GM12878 (cell line): Measurements from ENCODE around the gene ITGAL. TPM values are rescaled to one million over a fixed set of nuclear protein-coding genes. Genes with fewer than 3 reads are reported as not detected.

Experiments used
- ATAC-seq: fragments of 200-7000 bp; cut with Tn5 transposase; 3 replicates; pipeline ENCODE4 v1.9.1; 2020; ENCODE audit warnings: mild to moderate bottlenecking, moderate library complexity
- BruUV-seq: library from RNA; stranded (reverse); fragments of 400-500 nt; replicated peaks from 2 replicates; lab custom pipeline; 2021; lab: Mats Ljungman, UMichigan
- CTCF ChIA-PET: fragments of 300-600 bp; sonication (Branson Sonifier 250); formaldehyde crosslinking; extraction: SDS; loops from one replicate; lab custom pipeline; 2021; ENCODE audit warnings: inconsistent platforms; lab: Yijun Ruan, JAX
- POLR2A ChIA-PET: fragments of 350-600 bp; formaldehyde crosslinking; extraction: SDS; loops from one replicate; lab custom pipeline; 2021; ENCODE audit warnings: inconsistent platforms; lab: Charles Lee
- RAD21 ChIA-PET: fragments of 300-600 bp; sonication (Branson Sonifier 250); formaldehyde crosslinking; loops from one replicate; lab custom pipeline; 2023; ENCODE audit warnings: antibody characterized with exemption; ENCODE audit not compliant: unreplicated experiment; lab: Charles Lee
- SMC1A ChIA-PET: fragments of 300-600 bp; sonication (Branson Sonifier 250); formaldehyde crosslinking; loops from one replicate; lab custom pipeline; 2023; ENCODE audit not compliant: unreplicated experiment, uncharacterized antibody; lab: Charles Lee
- DNase-seq: peaks from one replicate; pipeline ENCODE4 v3.0.0-alpha.2; 2011; ENCODE audit warnings: low read depth, low spot score
- FAIRE-seq: peaks from 3 replicates; lab custom pipeline; 2011; peaks lifted over from hg19 to GRCh38; lab: Jason Lieb, UNC
- H2AFZ ChIP-seq: 2 replicates; pipeline ENCODE4 v1.6.0; 2011; ENCODE audit warnings: low read depth, low read length, control low read depth; ENCODE audit not compliant: control insufficient read depth
- H3K27ac ChIP-seq: 2 replicates; pipeline ENCODE4 v1.5.1; 2011; ENCODE audit warnings: control low read depth; ENCODE audit not compliant: control insufficient read depth, insufficient read depth
- H3K27me3 ChIP-seq, 2 experiments: replicated peaks in 1 of 2; 2 replicates each; pipeline versions ENCODE4 v1.6.0 to v1.6.1; 2011; ENCODE audit warnings: low read length in 1 of 2; ENCODE audit not compliant: control insufficient read depth in 2 of 2, insufficient read depth in 2 of 2
- H3K36me3 ChIP-seq, 2 experiments: 2 replicates each; pipeline ENCODE4 v1.5.1; 2011; ENCODE audit warnings: low read length in 1 of 2; ENCODE audit not compliant: control insufficient read depth in 2 of 2, insufficient read depth in 2 of 2
- H3K4me1 ChIP-seq: 2 replicates; pipeline ENCODE4 v1.6.1; 2011; ENCODE audit warnings: mild to moderate bottlenecking, low read length, moderate library complexity, mixed read lengths; ENCODE audit not compliant: control insufficient read depth, insufficient read depth
- H3K4me2 ChIP-seq: 2 replicates; pipeline ENCODE4 v1.6.0; 2011; ENCODE audit warnings: control low read depth; ENCODE audit not compliant: control insufficient read depth, insufficient read depth
- H3K4me3 ChIP-seq: fragments of 200-600 bp; sonication (generic); 2 replicates; pipeline ENCODE4 v1.5.1; 2016
- H3K79me2 ChIP-seq: 2 replicates; pipeline ENCODE4 v1.6.0; 2011; ENCODE audit warnings: low read length; ENCODE audit not compliant: control insufficient read depth, insufficient read depth
- H3K9ac ChIP-seq: 2 replicates; pipeline ENCODE4 v1.8.0; 2011; ENCODE audit warnings: low read length, control low read depth, mixed read lengths; ENCODE audit not compliant: control insufficient read depth, insufficient read depth
- H3K9me3 ChIP-seq: replicated peaks from 3 replicates; pipeline ENCODE4 v1.5.1; 2011; ENCODE audit warnings: mild to moderate bottlenecking, low read length; ENCODE audit not compliant: control insufficient read depth, insufficient read depth
- H4K20me1 ChIP-seq: 2 replicates; pipeline ENCODE4 v1.6.0; 2011; ENCODE audit not compliant: control insufficient read depth, insufficient read depth
- CREM ChIP-seq: IDR thresholded peaks from 2 replicates; pipeline ENCODE4 v1.6.1; 2014; ENCODE audit warnings: antibody characterized with exemption, low read depth
- ETV6 ChIP-seq, 2 experiments: fragments of 450-650 bp in 1 of 2; IDR thresholded peaks in 1 of 2; conservative IDR thresholded peaks in 1 of 2; 2 replicates each; pipeline ENCODE4 v1.6.1; 2014; ENCODE audit warnings: antibody characterized with exemption in 1 of 2, borderline replicate concordance in 1 of 2, low read depth in 1 of 2, mild to moderate bottlenecking in 1 of 2, moderate library complexity in 1 of 2
- GABPA ChIP-seq: IDR thresholded peaks from 2 replicates; pipeline ENCODE4 v1.6.1; 2014; ENCODE audit warnings: antibody characterized with exemption, low read depth, mild to moderate bottlenecking, inconsistent platforms
- HCFC1 ChIP-seq: fragments of 150-350 bp; IDR thresholded peaks from 2 replicates; pipeline ENCODE4 v1.6.1; 2014; ENCODE audit warnings: low read length
- IKZF2 ChIP-seq, 2 experiments: fragments of 450-650 bp; IDR thresholded peaks; 2 replicates each; pipeline ENCODE4 v1.6.1; 2017; ENCODE audit warnings: mild to moderate bottlenecking in 2 of 2, moderate library complexity in 2 of 2
- JUND ChIP-seq: IDR thresholded peaks from 2 replicates; pipeline ENCODE4 v1.6.1; 2012; ENCODE audit warnings: low read depth, mild to moderate bottlenecking, low read length, improper control_type of control experiment, moderate library complexity
- MTA2 ChIP-seq: fragments of 450-650 bp; IDR thresholded peaks from 2 replicates; pipeline ENCODE4 v1.6.1; 2016; ENCODE audit warnings: low read depth, mild to moderate bottlenecking, moderate library complexity
- NKRF ChIP-seq: fragments of 450-650 bp; conservative IDR thresholded peaks from 2 replicates; pipeline ENCODE4 v1.6.1; 2017; ENCODE audit warnings: mild to moderate bottlenecking, moderate library complexity
- POLR2A ChIP-seq: IDR thresholded peaks from 2 replicates; pipeline ENCODE4 v1.6.1; 2011; ENCODE audit warnings: low read depth, mild to moderate bottlenecking, low read length
- POLR2AphosphoS5 ChIP-seq: IDR thresholded peaks from 2 replicates; pipeline ENCODE4 v1.6.1; 2011; ENCODE audit warnings: mild to moderate bottlenecking, low read length, inconsistent platforms
- RAD51 ChIP-seq: fragments of 450-650 bp; IDR thresholded peaks from 2 replicates; pipeline ENCODE4 v1.6.1; 2016; ENCODE audit warnings: moderate library complexity, mild to moderate bottlenecking, inconsistent platforms
- RB1 ChIP-seq: fragments of 450-650 bp; formaldehyde crosslinking; IDR thresholded peaks from 2 replicates; pipeline ENCODE4 v1.6.1; 2017; ENCODE audit warnings: mild to moderate bottlenecking, borderline replicate concordance
- TARDBP ChIP-seq: IDR thresholded peaks from 2 replicates; pipeline ENCODE4 v1.6.1; 2016; ENCODE audit warnings: borderline replicate concordance
- YBX1 ChIP-seq: fragments of 450-650 bp; IDR thresholded peaks from 2 replicates; pipeline ENCODE4 v1.6.1; 2016; ENCODE audit warnings: antibody characterized with exemption
- YY1 ChIP-seq: IDR thresholded peaks from 2 replicates; pipeline ENCODE4 v1.6.1; 2011; ENCODE audit warnings: low read depth, mild to moderate bottlenecking, low read length
- WGBS: methylation state at CpG from one replicate; pipeline ENCODE4 v1.1.6; 2016; ENCODE audit warnings: low lambda C conversion rate; ENCODE audit not compliant: insufficient replicate concordance, insufficient coverage; ENCODE audit errors: missing lambda C conversion rate; 5-methylcytosine and 5-hydroxymethylcytosine counted together
- in situ Hi-C: fragments of 300-500 bp; cut with MboI; formaldehyde crosslinking; loops from 9 replicates; pipeline ENCODE4 v1.14.3; 2018; ENCODE audit warnings: mixed read lengths
- intact Hi-C: fragments of 100-400 bp; cut with micrococcal nuclease; formaldehyde crosslinking; loops from one replicate; pipeline ENCODE4 v1.14.2; 2022; ENCODE audit not compliant: unreplicated experiment
- polyA plus RNA-seq, 11 experiments: library from polyadenylated mRNA; depleted of rRNA in 4 of 11; unstranded in 6 of 11; stranded (reverse) in 5 of 11; fragments of >200 nt; fragmentation: Nextera tagmentation in 4 of 11; fragmentation: Illumina TruSeq in 1 of 11; extraction: Ambion mirVana in 4 of 11; extraction: Trizol in 1 of 11; gene quantifications; 1 replicate in 1 of 11; 2 replicates in 10 of 11; pipeline versions ENCODE4 v1.2.1 to v1.2.3, GENCODE V29; 2011 to 2016; ENCODE audit warnings: inconsistent platforms in 2 of 11, missing spikeins in 2 of 11, low read depth in 1 of 11
- total RNA-seq, 4 experiments: library from RNA; depleted of rRNA in 3 of 4; stranded (reverse); fragments of >200 nt in 3 of 4; fragmentation: Illumina TruSeq in 1 of 4; extraction: Trizol in 1 of 4; gene quantifications; 2 replicates each; pipeline versions ENCODE4 v1.2.1 to v1.2.3, GENCODE V29; 2013 to 2021
- TF ChIP-seq, protein P1 (sequence below): fragments of 450-650 bp; IDR thresholded peaks from 2 replicates; pipeline ENCODE4 v1.6.1; 2017; ENCODE audit warnings: mild to moderate bottlenecking, moderate library complexity

ITGAL gene
- total and polyA plus RNA-seq, 10 of the 15 experiments (the other 5 are each of a cell fraction or from before 2014, with no cell fraction given): 10.7 to 170 (median 96.9) TPM

DNA sequence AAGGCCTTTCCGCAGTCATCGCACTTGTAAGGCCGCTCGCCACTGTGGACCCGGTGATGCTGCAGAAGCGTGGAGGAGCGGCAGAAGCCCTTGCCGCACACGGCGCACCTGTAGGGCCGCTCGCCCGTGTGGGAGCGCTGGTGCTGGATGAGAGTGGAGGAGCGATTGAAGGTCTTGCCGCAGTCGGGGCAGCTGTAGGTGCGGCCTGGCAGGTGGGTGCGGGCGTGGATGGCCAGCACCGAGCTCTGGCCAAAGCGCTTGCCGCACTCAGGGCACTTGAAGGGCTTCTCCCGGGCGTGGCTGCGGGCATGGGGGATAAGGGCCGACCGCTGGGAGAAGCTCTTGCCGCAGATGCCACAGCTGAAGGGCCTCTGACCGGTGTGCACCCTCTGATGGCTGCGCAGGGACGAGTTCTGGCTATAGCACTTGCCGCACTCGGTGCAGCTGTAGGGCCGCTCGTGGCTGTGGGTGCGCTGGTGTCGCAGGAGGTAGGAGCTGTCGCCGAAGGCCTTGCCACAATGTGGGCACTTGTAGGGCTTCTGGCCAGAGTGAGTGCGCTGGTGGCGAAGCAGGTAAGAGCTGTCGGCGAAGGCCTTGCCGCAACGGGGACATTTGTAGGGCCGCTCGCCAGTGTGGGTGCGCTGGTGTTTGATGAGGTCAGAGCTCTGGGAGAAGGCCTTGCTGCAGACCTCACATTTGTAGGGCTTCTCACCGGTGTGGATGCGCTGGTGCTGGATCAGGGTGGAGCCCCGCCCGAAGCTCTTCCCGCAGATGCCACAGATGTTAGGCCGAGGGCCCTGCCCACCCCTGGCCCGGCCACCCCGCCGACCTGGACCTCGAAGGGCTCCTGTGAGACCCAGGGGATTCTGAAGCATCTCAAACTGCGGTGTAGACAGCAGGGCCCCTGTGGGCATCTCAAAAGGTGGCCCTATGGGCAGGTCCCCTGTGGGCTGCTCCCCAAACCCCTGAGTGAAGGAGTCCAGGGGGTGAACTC, 52.3 kb downstream of the ITGAL start:
- Histone ChIP-seq H3K4me3 (no peak overlapping the region), H2AFZ (no peak overlapping the region), H3K79me2 (no peaks in the 10 kb centered on the region), H3K36me3 (peaks cover 7 to 12% of the 10 kb centered on the region in 2 experiments; a peak in 3 of 4 replicates), H3K4me2 (no peak overlapping the region), H3K4me1 (peaks cover 15% of the 10 kb centered on the region), H4K20me1 (no peaks in the 10 kb centered on the region), H3K27ac (no peak overlapping the region), H3K9me3 (no peaks in the 10 kb centered on the region), H3K9ac (no peak overlapping the region), H3K27me3 (no peaks in the 10 kb centered on the region)
- 98% methylated on average over 51 of the region's 60 CpGs for WGBS
- ChIA-PET CTCF (interaction anchor here (0.6 to 1.7 kb wide), 4 partner anchors 10 to 95 kb away, joined by 3 to 10 read pairs (median 4); partner anchors contain the start of genes DCTPP1, ZNF688 and ZNF747), RAD21 (interaction anchor here (1.3 kb wide), 1 partner anchor 11 kb away, joined by 4 read pairs; no protein-coding TSS in a partner anchor), SMC1A (interaction anchor here (0.6 to 1.0 kb wide), 3 partner anchors 10 to 71 kb away, joined by 3 read pairs; partner anchors contain the start of gene ZNF747), POLR2A (interaction anchor here (0.5 to 1.5 kb wide), 8 partner anchors 11 to 84 kb away, joined by 3 to 7 read pairs (median 4); partner anchors contain the start of gene ZNF747)
- no peak for FAIRE-seq
- TF ChIP-seq YY1: no peak
- TF ChIP-seq, protein P1, sequence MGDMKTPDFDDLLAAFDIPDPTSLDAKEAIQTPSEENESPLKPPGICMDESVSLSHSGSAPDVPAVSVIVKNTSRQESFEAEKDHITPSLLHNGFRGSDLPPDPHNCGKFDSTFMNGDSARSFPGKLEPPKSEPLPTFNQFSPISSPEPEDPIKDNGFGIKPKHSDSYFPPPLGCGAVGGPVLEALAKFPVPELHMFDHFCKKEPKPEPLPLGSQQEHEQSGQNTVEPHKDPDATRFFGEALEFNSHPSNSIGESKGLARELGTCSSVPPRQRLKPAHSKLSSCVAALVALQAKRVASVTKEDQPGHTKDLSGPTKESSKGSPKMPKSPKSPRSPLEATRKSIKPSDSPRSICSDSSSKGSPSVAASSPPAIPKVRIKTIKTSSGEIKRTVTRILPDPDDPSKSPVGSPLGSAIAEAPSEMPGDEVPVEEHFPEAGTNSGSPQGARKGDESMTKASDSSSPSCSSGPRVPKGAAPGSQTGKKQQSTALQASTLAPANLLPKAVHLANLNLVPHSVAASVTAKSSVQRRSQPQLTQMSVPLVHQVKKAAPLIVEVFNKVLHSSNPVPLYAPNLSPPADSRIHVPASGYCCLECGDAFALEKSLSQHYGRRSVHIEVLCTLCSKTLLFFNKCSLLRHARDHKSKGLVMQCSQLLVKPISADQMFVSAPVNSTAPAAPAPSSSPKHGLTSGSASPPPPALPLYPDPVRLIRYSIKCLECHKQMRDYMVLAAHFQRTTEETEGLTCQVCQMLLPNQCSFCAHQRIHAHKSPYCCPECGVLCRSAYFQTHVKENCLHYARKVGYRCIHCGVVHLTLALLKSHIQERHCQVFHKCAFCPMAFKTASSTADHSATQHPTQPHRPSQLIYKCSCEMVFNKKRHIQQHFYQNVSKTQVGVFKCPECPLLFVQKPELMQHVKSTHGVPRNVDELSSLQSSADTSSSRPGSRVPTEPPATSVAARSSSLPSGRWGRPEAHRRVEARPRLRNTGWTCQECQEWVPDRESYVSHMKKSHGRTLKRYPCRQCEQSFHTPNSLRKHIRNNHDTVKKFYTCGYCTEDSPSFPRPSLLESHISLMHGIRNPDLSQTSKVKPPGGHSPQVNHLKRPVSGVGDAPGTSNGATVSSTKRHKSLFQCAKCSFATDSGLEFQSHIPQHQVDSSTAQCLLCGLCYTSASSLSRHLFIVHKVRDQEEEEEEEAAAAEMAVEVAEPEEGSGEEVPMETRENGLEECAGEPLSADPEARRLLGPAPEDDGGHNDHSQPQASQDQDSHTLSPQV: no peak
- TF ChIP-seq RB1: no peak
- TF ChIP-seq POLR2AphosphoS5: no peak
- no peak for TF ChIP-seq RAD51
- no peak for TF ChIP-seq MTA2
- TF ChIP-seq ETV6 (conservative IDR thresholded peaks at IDR 0.05 in 1 of 2, IDR thresholded peaks at IDR 0.05 in 1 of 2; ENCODE audit: borderline replicate concordance in 1 of 2, low read depth in 1 of 2): no peak
- TF ChIP-seq HCFC1: no peak
- no peak for TF ChIP-seq YBX1
- no peak for TF ChIP-seq TARDBP
- TF ChIP-seq NKRF: no peak
- TF ChIP-seq POLR2A: no peak
- no peak for TF ChIP-seq JUND
- TF ChIP-seq CREM: no peak
- TF ChIP-seq GABPA: no peak
- TF ChIP-seq IKZF2 (IDR thresholded peaks at IDR 0.05): no peak
- intact Hi-C loops: no loop called here
- DNase-seq: no peak
- BruUV-seq: no TSS peak
- ATAC-seq: no peak
- in situ Hi-C loops: no loop called here
